Thyroid gland (tissue), 4 donors: ENCODE results near the gene COL5A3.

ENCODE experiments used
- CTCF ChIP-seq, 6 experiments: fragments of 200-600 bp in 3 of 6; fragments of 450-650 bp in 3 of 6; sonication (generic) in 3 of 6; IDR thresholded peaks; one replicate each; pipeline ENCODE4 v1.5.1; 2016 to 2019; ENCODE audit warnings: antibody characterized with exemption in 6 of 6, mild to moderate bottlenecking in 2 of 6, inconsistent platforms in 1 of 6, moderate library complexity in 1 of 6
- POLR2A ChIP-seq, 2 donors: fragments of 450-650 bp; IDR thresholded peaks; one replicate each; pipeline ENCODE4 v1.6.1; 2017; ENCODE audit warnings: antibody characterized with exemption in 2 of 2, mild to moderate bottlenecking in 2 of 2, moderate library complexity in 1 of 2

GRCh38 chr19:9966024-9966423 lies 44.3 kb downstream of the COL5A3 start:
- no peak for TF ChIP-seq CTCF (IDR thresholded peaks at IDR 0.05)
- no peak for TF ChIP-seq POLR2A (IDR thresholded peaks at IDR 0.05)
